Esophagus muscularis mucosa (tissue), 4 donors: ENCODE results near the gene TMEM170B. TPM values are rescaled to one million over a fixed set of nuclear protein-coding genes. Genes with fewer than 3 reads are reported as not detected.

Experiments used
- DNase-seq: peaks from one replicate; pipeline ENCODE4 v3.0.0-alpha.2; 2017; ENCODE audit errors: extremely low spot score
- H3K27ac ChIP-seq, 4 donors: fragments of 200-600 bp; sonication (generic); replicated peaks in 1 of 4; 1 replicate in 3 of 4; 2 replicates in 1 of 4; pipeline ENCODE4 v1.5.1; 2016 to 2019; ENCODE audit warnings: mild to moderate bottlenecking in 1 of 4
- H3K27me3 ChIP-seq, 4 donors: fragments of 200-600 bp; sonication (generic); one replicate each; pipeline versions ENCODE4 v1.5.1 to v1.6.0; 2016 to 2019
- H3K36me3 ChIP-seq, 4 donors: fragments of 200-600 bp; sonication (generic); one replicate each; pipeline ENCODE4 v1.5.1; 2016 to 2019
- H3K4me1 ChIP-seq, 4 donors: fragments of 200-600 bp; sonication (generic); one replicate each; pipeline ENCODE4 v1.5.1; 2016 to 2019
- H3K4me3 ChIP-seq, 4 donors: fragments of 200-600 bp; sonication (generic); 1 replicate in 2 of 4; 2 replicates in 2 of 4; pipeline ENCODE4 v1.5.1; 2016 to 2019; ENCODE audit warnings: mild to moderate bottlenecking in 4 of 4, moderate library complexity in 1 of 4
- H3K9me3 ChIP-seq, 4 donors: fragments of 200-600 bp; sonication (generic); 1 replicate in 3 of 4; 2 replicates in 1 of 4; pipeline ENCODE4 v1.5.1; 2016 to 2019
- CTCF ChIP-seq, 3 experiments: fragments of 200-600 bp in 2 of 3; fragments of 450-650 bp in 1 of 3; sonication (generic) in 2 of 3; IDR thresholded peaks; one replicate each; pipeline ENCODE4 v1.5.1; 2017 to 2019; ENCODE audit warnings: antibody characterized with exemption in 3 of 3, mild to moderate bottlenecking in 2 of 3, moderate library complexity in 1 of 3
- EP300 ChIP-seq: sonication (generic); formaldehyde crosslinking; IDR thresholded peaks from one replicate; pipeline ENCODE4 v1.6.1; 2017; ENCODE audit warnings: antibody characterized with exemption
- POLR2A ChIP-seq: fragments of 450-650 bp; IDR thresholded peaks from one replicate; pipeline ENCODE4 v1.6.1; 2017; ENCODE audit warnings: antibody characterized with exemption, moderate library complexity, mild to moderate bottlenecking, low read depth
- POLR2AphosphoS5 ChIP-seq, 2 donors: sonication (generic); formaldehyde crosslinking; IDR thresholded peaks; one replicate each; pipeline ENCODE4 v1.6.1; 2017; ENCODE audit warnings: antibody characterized with exemption in 2 of 2
- WGBS: methylation state at CpG from one replicate; pipeline ENCODE4 v1.1.5; 2018; 5-methylcytosine and 5-hydroxymethylcytosine counted together
- intact Hi-C: fragments of 100-400 bp; cut with DNase I; formaldehyde crosslinking; loops from one replicate; pipeline ENCODE4 v1.15.1; 2023
- total RNA-seq, 4 donors: library from RNA; depleted of rRNA; stranded (reverse); fragments of >200 nt; gene quantifications; one replicate each; pipeline versions ENCODE4 v1.1.0 to v1.2.1, GENCODE V29; 2016

TMEM170B gene
- total RNA-seq, 4 donors from 2014 or later, result 5.4 to 8.6 (median 6.2) TPM

- H3K27ac ChIP-seq, result no peak overlapping the region
- no peak for DNase-seq
- no peaks in the 10 kb centered on the region for H3K36me3 ChIP-seq
- no peak for TF ChIP-seq EP300
- TF ChIP-seq POLR2AphosphoS5 (IDR thresholded peaks at IDR 0.05), result no peak
- no peak for TF ChIP-seq POLR2A
- TF ChIP-seq CTCF (IDR thresholded peaks at IDR 0.05), result no peak
- H3K4me3 ChIP-seq, result no peak overlapping the region
- no peaks in the 10 kb centered on the region for H3K27me3 ChIP-seq
- WGBS, result 73% methylated on average over 3 of the region's 3 CpGs
- H3K4me1 ChIP-seq, result no peaks in the 10 kb centered on the region
- intact Hi-C loops, result no loop called here
- peaks cover 0 to 10% (median 4%) of the 10 kb centered on the region in 4 donors for H3K9me3 ChIP-seq
Observed at GRCh38 chr6:11515763-11516162, 21.8 kb upstream of the TMEM170B start.

GRCh38 chr6:11522812-11523605 lies 14.5 kb upstream of the TMEM170B start:
- Histone ChIP-seq H3K9me3 (peaks cover 0 to 2% (median 0%) of the 10 kb centered on the region in 4 donors), H3K4me3 (no peak overlapping the region), H3K27me3 (no peaks in the 10 kb centered on the region), H3K27ac (no peak overlapping the region), H3K36me3 (no peaks in the 10 kb centered on the region), H3K4me1 (peaks cover 0 to 17% (median 13%) of the 10 kb centered on the region in 4 donors)
- intact Hi-C loops, result no loop called here
- DNase-seq, result no peak
- TF ChIP-seq CTCF (IDR thresholded peaks at IDR 0.05) (no peak), EP300 (no peak), POLR2A (no peak), POLR2AphosphoS5 (IDR thresholded peaks at IDR 0.05) (no peak)
- WGBS, result 89% methylated on average over 4 of the region's 4 CpGs

- peak; percentile 70 to 72 for TF ChIP-seq POLR2AphosphoS5 (IDR thresholded peaks at IDR 0.05)
- no peak for TF ChIP-seq POLR2A
- no peak for DNase-seq
- H3K27ac ChIP-seq, result peak overlapping the region in 2 of 4 donors; percentile 34 to 52
Observed at GRCh38 chr6:11525468-11526155, 11.9 kb upstream of the TMEM170B start.

GRCh38 chr6:11526156-11526505 lies 11.4 kb upstream of the TMEM170B start:
- Histone ChIP-seq H3K27ac (peak overlapping the region in 1 of 4 donors; percentile 22), H3K4me1 (peaks cover 0 to 17% (median 13%) of the 10 kb centered on the region in 4 donors), H3K27me3 (no peaks in the 10 kb centered on the region), H3K36me3 (no peaks in the 10 kb centered on the region), H3K9me3 (no peaks in the 10 kb centered on the region), H3K4me3 (no peak overlapping the region)
- intact Hi-C loops, result no loop called here
- 85% methylated on average over 3 of the region's 3 CpGs for WGBS
- no peak for DNase-seq
- TF ChIP-seq POLR2AphosphoS5 (IDR thresholded peaks at IDR 0.05) (no peak), CTCF (IDR thresholded peaks at IDR 0.05) (no peak), EP300 (no peak), POLR2A (no peak)

More at GRCh38 chr6:11525468-11526155, 11.9 kb upstream of the TMEM170B start:
- WGBS, result 72% methylated on average over 2 of the region's 2 CpGs
- Histone ChIP-seq H3K36me3 (no peaks in the 10 kb centered on the region), H3K27me3 (no peaks in the 10 kb centered on the region), H3K4me3 (no peak overlapping the region), H3K4me1 (peaks cover 0 to 17% (median 13%) of the 10 kb centered on the region in 4 donors), H3K9me3 (no peaks in the 10 kb centered on the region)
- intact Hi-C loops, result no loop called here

- Histone ChIP-seq H3K27me3 (no peaks in the 10 kb centered on the region), H3K9me3 (no peaks in the 10 kb centered on the region), H3K4me3 (no peak overlapping the region), H3K27ac (no peak overlapping the region), H3K36me3 (no peaks in the 10 kb centered on the region), H3K4me1 (peaks cover 0 to 6% (median 5%) of the 10 kb centered on the region in 4 donors)
- TF ChIP-seq POLR2AphosphoS5 (IDR thresholded peaks at IDR 0.05), result no peak
- TF ChIP-seq CTCF (IDR thresholded peaks at IDR 0.05), result no peak
- no peak for TF ChIP-seq POLR2A
- TF ChIP-seq EP300, result no peak
- intact Hi-C loops, result no loop called here
- DNase-seq, result no peak
Observed at GRCh38 chr6:11527274-11527870, 10.2 kb upstream of the TMEM170B start.
